Keratinocyte (primary cell): ENCODE data around the gene ELOA.
"Not testable (repeated sequence)": the region's sequence is repeated elsewhere in the genome, so short reads cannot be mapped to it uniquely, and the experiment has no call there.

Source experiments
- CTCF ChIP-seq, 3 experiments: IDR thresholded peaks in 1 of 3; conservative IDR thresholded peaks in 1 of 3; optimal IDR thresholded peaks in 1 of 3; 2 replicates in 2 of 3; 3 replicates in 1 of 3; pipeline versions ENCODE3 to v1.5.1; 2011; ENCODE audit warnings: low read length in 3 of 3, mild to moderate bottlenecking in 3 of 3, moderate library complexity in 2 of 3, control low read depth in 1 of 3, inconsistent platforms in 1 of 3; ENCODE audit not compliant: insufficient read depth in 2 of 3; ENCODE audit errors: extremely low read depth in 1 of 3
- EZH2 ChIP-seq: IDR thresholded peaks from one replicate; pipeline ENCODE4 v1.6.1; 2012; ENCODE audit warnings: inconsistent platforms, mild to moderate bottlenecking, low read length, moderate library complexity

GRCh38 chr1:23733281-23733680, 10.0 kb upstream of the ELOA start:
- not testable (repeated sequence) for TF ChIP-seq CTCF (optimal IDR thresholded peaks at IDR 0.05 in 1 of 3, IDR thresholded peaks at IDR 0.05 in 1 of 3, conservative IDR thresholded peaks at IDR 0.05 in 1 of 3; ENCODE audit: extremely low read depth in 1 of 3, insufficient read depth in 2 of 3, low read length in 3 of 3); EZH2
